ENCODE results near the gene RHBDL1.

RHBDL1 gene

GRCh38 chr16:634051-634670, 41.3 kb upstream of the RHBDL1 start:
- Histone ChIP-seq H3K4me2 (ENCODE audit: low read length) (no peak overlapping the region), H3K79me2 (ENCODE audit: control insufficient read depth, low read length) (peaks cover 19% of the 10 kb centered on the region), H3K4me3 (ENCODE audit: low read length) (no peak overlapping the region), H4K20me1 (ENCODE audit: control insufficient read depth, insufficient read depth, low read depth, low read length) (no peaks in the 10 kb centered on the region), H3K4me1 (ENCODE audit: control insufficient read depth, low read length) (peaks cover 29% of the 10 kb centered on the region), H3K9me2 (replicated peaks; ENCODE audit: control insufficient read depth, low read length) (no peaks in the 10 kb centered on the region), H3K36me3 (ENCODE audit: control insufficient read depth, low read length) (peaks cover 29% of the 10 kb centered on the region), H3K27me3 (ENCODE audit: control insufficient read depth, low read length) (no peaks in the 10 kb centered on the region), H3F3A (ENCODE audit: control insufficient read depth, insufficient read depth) (peaks cover 6% of the 10 kb centered on the region), H3K9me3 (ENCODE audit: control insufficient read depth, insufficient read depth, low read length) (no peaks in the 10 kb centered on the region), H3K27ac (ENCODE audit: low read depth, low read length) (no peak overlapping the region)
- TF ChIP-seq CTCF (IDR thresholded peaks at IDR 0.05; ENCODE audit: low read depth, low read length, poor library complexity, severe bottlenecking) (no peak), EZH2phosphoT487 (IDR thresholded peaks at IDR 0.05; ENCODE audit: borderline replicate concordance, low read length) (no peak)

GRCh38 chr16:634996-635395, 40.5 kb upstream of the RHBDL1 start:
- Histone ChIP-seq H3K4me1 (ENCODE audit: control insufficient read depth, low read length) (peaks cover 37% of the 10 kb centered on the region), H3K27me3 (ENCODE audit: control insufficient read depth, low read length) (no peaks in the 10 kb centered on the region), H3K36me3 (ENCODE audit: control insufficient read depth, low read length) (peaks cover 29% of the 10 kb centered on the region), H3F3A (ENCODE audit: control insufficient read depth, insufficient read depth) (peaks cover 12% of the 10 kb centered on the region), H3K9me3 (ENCODE audit: control insufficient read depth, insufficient read depth, low read length) (no peaks in the 10 kb centered on the region), H4K20me1 (ENCODE audit: control insufficient read depth, insufficient read depth, low read depth, low read length) (no peaks in the 10 kb centered on the region), H3K9me2 (replicated peaks; ENCODE audit: control insufficient read depth, low read length) (no peaks in the 10 kb centered on the region), H3K27ac (ENCODE audit: low read depth, low read length) (no peak overlapping the region), H3K4me3 (ENCODE audit: low read length) (peak overlapping the region; percentile 82), H3K4me2 (ENCODE audit: low read length) (peak overlapping the region; percentile 95), H3K79me2 (ENCODE audit: control insufficient read depth, low read length) (peaks cover 19% of the 10 kb centered on the region)
- TF ChIP-seq EZH2phosphoT487 (IDR thresholded peaks at IDR 0.05; ENCODE audit: borderline replicate concordance, low read length) (no peak), CTCF (IDR thresholded peaks at IDR 0.05; ENCODE audit: low read depth, low read length, poor library complexity, severe bottlenecking) (no peak)

- peaks cover 16% of the 10 kb centered on the region for H3F3A ChIP-seq (ENCODE audit: control insufficient read depth, insufficient read depth)
- H3K36me3 ChIP-seq (ENCODE audit: control insufficient read depth, low read length), result peaks cover 29% of the 10 kb centered on the region
- H3K9me3 ChIP-seq (ENCODE audit: control insufficient read depth, insufficient read depth, low read length), result no peaks in the 10 kb centered on the region
- no peak for TF ChIP-seq CTCF (IDR thresholded peaks at IDR 0.05; ENCODE audit: low read depth, low read length, poor library complexity, severe bottlenecking)
- TF ChIP-seq EZH2phosphoT487 (IDR thresholded peaks at IDR 0.05; ENCODE audit: borderline replicate concordance, low read length), result no peak
- no peaks in the 10 kb centered on the region for H3K9me2 ChIP-seq (replicated peaks; ENCODE audit: control insufficient read depth, low read length)
- H4K20me1 ChIP-seq (ENCODE audit: control insufficient read depth, insufficient read depth, low read depth, low read length), result no peaks in the 10 kb centered on the region
- peaks cover 43% of the 10 kb centered on the region for H3K4me1 ChIP-seq (ENCODE audit: control insufficient read depth, low read length)
- peak overlapping the region; percentile 67 for H3K27ac ChIP-seq (ENCODE audit: low read depth, low read length)
- peaks cover 24% of the 10 kb centered on the region for H3K79me2 ChIP-seq (ENCODE audit: control insufficient read depth, low read length)
- H3K27me3 ChIP-seq (ENCODE audit: control insufficient read depth, low read length), result no peaks in the 10 kb centered on the region
- H3K4me3 ChIP-seq (ENCODE audit: low read length), result peak overlapping the region; percentile 82
- H3K4me2 ChIP-seq (ENCODE audit: low read length), result peak overlapping the region; percentile 95
Measured at GRCh38 chr16:635573-636205, 39.8 kb upstream of the RHBDL1 start.
